ENCODE results near the gene DHPS. TPM values are rescaled to one million over a fixed set of nuclear protein-coding genes. Genes with fewer than 3 reads are reported as not detected.
A peak's percentile ranks its signal among the peaks of the same experiment; 100 is the strongest.

DHPS gene
- total and polyA plus RNA-seq, 2 donors (not counting 3 experiments of a cell fraction or from before 2014, with no cell fraction given) = 68.4 to 90.1 TPM

- ChIA-PET POLR2A (interaction anchor here (0.6 kb wide), 1 partner anchor 21 kb away, joined by 5 read pairs; no protein-coding TSS in a partner anchor), CTCF (interaction anchor here (0.9 to 4.5 kb wide), 3 partner anchors 37 to 128 kb away, joined by 3 to 38 read pairs (median 5); no protein-coding TSS in a partner anchor)
- Histone ChIP-seq H3K9ac (replicated peaks; ENCODE audit: extremely low read depth, insufficient read depth, low read length) (peak overlapping the region; percentile 78), H3K79me2 (ENCODE audit: control insufficient read depth, insufficient read depth, low read length) (peaks cover 72% of the 10 kb centered on the region), H3K4me2 (ENCODE audit: insufficient read depth, low read length) (peak overlapping the region; percentile 81), H3K9me1 (replicated peaks; ENCODE audit: control insufficient read depth, extremely low read depth, insufficient read depth, low read length) (no peaks in the 10 kb centered on the region), H3K9me3 (replicated peaks; ENCODE audit: control insufficient read depth, insufficient read depth, low read length) (no peaks in the 10 kb centered on the region), H4K20me1 (replicated peaks; ENCODE audit: control insufficient read depth, extremely low read depth, insufficient read depth, low read length) (no peaks in the 10 kb centered on the region), H2AFZ (ENCODE audit: low read depth, low read length) (no peak overlapping the region), H3K4me3 (replicated peaks in 1 of 3; ENCODE audit: insufficient read depth in 1 of 3, low read depth in 1 of 3, low read length in 3 of 3) (peak overlapping the region in 2 of 3 experiments; percentile 62 to 88), H3K27me3 (ENCODE audit: control insufficient read depth in 2 of 2, insufficient read depth in 2 of 2, low read length in 2 of 2) (no peaks in the 10 kb centered on the region), H3K27ac (ENCODE audit: insufficient read depth, low read depth, low read length) (no peak overlapping the region), H3K36me3 (ENCODE audit: control insufficient read depth in 2 of 2, extremely low read depth in 1 of 2, insufficient read depth in 2 of 2, low read length in 2 of 2) (peaks cover 9 to 16% of the 10 kb centered on the region in 2 experiments), H3K4me1 (ENCODE audit: control insufficient read depth, extremely low read depth, insufficient read depth, low read length) (peaks cover 10% of the 10 kb centered on the region)
- TF ChIP-seq, protein P1, sequence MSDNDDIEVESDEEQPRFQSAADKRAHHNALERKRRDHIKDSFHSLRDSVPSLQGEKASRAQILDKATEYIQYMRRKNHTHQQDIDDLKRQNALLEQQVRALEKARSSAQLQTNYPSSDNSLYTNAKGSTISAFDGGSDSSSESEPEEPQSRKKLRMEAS (IDR thresholded peaks at IDR 0.05; ENCODE audit: insufficient read depth, insufficient read length) = no peak
- no peak for TF ChIP-seq FOS (IDR thresholded peaks at IDR 0.05; ENCODE audit: borderline replicate concordance, insufficient read depth, low read length)
- no peak for TF ChIP-seq GATA2 (IDR thresholded peaks at IDR 0.05; ENCODE audit: insufficient read depth, insufficient read length, low read depth, low read length)
- no peak for TF ChIP-seq POLR2AphosphoS5 (IDR thresholded peaks at IDR 0.05; ENCODE audit: insufficient read depth, low read depth, low read length)
- no peak for TF ChIP-seq JUN (IDR thresholded peaks at IDR 0.05; ENCODE audit: borderline replicate concordance, insufficient read depth, insufficient read length, low read depth)
- TF ChIP-seq, protein P2, sequence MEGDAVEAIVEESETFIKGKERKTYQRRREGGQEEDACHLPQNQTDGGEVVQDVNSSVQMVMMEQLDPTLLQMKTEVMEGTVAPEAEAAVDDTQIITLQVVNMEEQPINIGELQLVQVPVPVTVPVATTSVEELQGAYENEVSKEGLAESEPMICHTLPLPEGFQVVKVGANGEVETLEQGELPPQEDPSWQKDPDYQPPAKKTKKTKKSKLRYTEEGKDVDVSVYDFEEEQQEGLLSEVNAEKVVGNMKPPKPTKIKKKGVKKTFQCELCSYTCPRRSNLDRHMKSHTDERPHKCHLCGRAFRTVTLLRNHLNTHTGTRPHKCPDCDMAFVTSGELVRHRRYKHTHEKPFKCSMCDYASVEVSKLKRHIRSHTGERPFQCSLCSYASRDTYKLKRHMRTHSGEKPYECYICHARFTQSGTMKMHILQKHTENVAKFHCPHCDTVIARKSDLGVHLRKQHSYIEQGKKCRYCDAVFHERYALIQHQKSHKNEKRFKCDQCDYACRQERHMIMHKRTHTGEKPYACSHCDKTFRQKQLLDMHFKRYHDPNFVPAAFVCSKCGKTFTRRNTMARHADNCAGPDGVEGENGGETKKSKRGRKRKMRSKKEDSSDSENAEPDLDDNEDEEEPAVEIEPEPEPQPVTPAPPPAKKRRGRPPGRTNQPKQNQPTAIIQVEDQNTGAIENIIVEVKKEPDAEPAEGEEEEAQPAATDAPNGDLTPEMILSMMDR (IDR thresholded peaks at IDR 0.05; ENCODE audit: extremely low read depth in 1 of 2, insufficient read depth in 1 of 2, low read depth in 1 of 2, low read length in 2 of 2) = no peak
- TF ChIP-seq EZH2 (IDR thresholded peaks at IDR 0.05; ENCODE audit: borderline replicate concordance, low read depth, low read length, severe bottlenecking) = no peak
- TF ChIP-seq MYC (IDR thresholded peaks at IDR 0.05; ENCODE audit: low read depth, low read length) = no peak
- TF ChIP-seq POLR2A (IDR thresholded peaks at IDR 0.05; ENCODE audit: low read depth, low read length) = no peak
- no TSS peak for BruUV-seq (replicated peaks)
- dilution Hi-C loops (cut with MboI; ENCODE audit: extremely low pct_ligation_motif_present, low sequenced_read_pairs) (no loop called here), intact Hi-C loops (cut with micrococcal nuclease) (loop anchor here (5.0 kb wide), 1 partner anchor 377 kb away; no protein-coding TSS in a partner anchor)
- FAIRE-seq (no peak), DNase-seq (ENCODE audit: low read depth, low spot score) (no peak)
These were observed 38.6 kb upstream of the DHPS start for GRCh38 chr19:12720296-12720695.
